ENCODE measurements around the gene FAM118A. TPM values are rescaled to one million over a fixed set of nuclear protein-coding genes. Genes with fewer than 3 reads are reported as not detected.
A peak's percentile ranks its signal among the peaks of the same experiment; 100 is the strongest.
"Not testable (repeated sequence)": the region's sequence is repeated elsewhere in the genome, so short reads cannot be mapped to it uniquely, and the experiment has no call there.

The FAM118A gene
- total RNA-seq, result 100 to 1,000 TPM in 4 of 5 donors, 10 to 100 TPM in 1; 53.5 to 394 (median 154) TPM
- 52.6 TPM for total RNA-seq (2013)
- total RNA-seq, result 32.1 to 463 (median 142) reads per million in 29 experiments

GRCh38 chr22:45309422-45310227 is at the start of gene FAM118A:
Gene FAM118A, plus strand, starts transcription at chr22:45309934. Its CDS starts 12,446 bp downstream, at chr22:45322380.
- peaks cover 49 to 55% (median 51%) of the 10 kb centered on the region in 3 donors for H3K4me1 Mint-ChIP-seq
- H3K27me3 ChIP-seq (replicated peaks in 1 of 2; ENCODE audit: control insufficient read depth in 2 of 2, extremely low read depth in 1 of 2, insufficient read depth in 2 of 2, low read length in 1 of 2), result peaks cover 0 to 5% of the 10 kb centered on the region in 2 experiments
- H3K27ac ChIP-seq (ENCODE audit: low read length), result peak within 1 kb of the TSS; percentile 76
- DNase-seq, result peak; percentile 82 to 100 (median 92)
- peak within 1 kb of the TSS; percentile 91 to 95 for H3K27ac Mint-ChIP-seq
- H3K9me3 ChIP-seq, result no peaks in the 10 kb centered on the region
- H3K36me3 Mint-ChIP-seq, result peaks cover 13% of the 10 kb centered on the region
- ATAC-seq (replicated peaks in 1 of 4), result peak; percentile 85 to 93 (median 88)
- POLR2A ChIA-PET, result no interaction called here
- H3K4me1 ChIP-seq (ENCODE audit: control insufficient read depth in 1 of 2, extremely low read depth in 1 of 2, insufficient read depth in 2 of 2, low read length in 2 of 2), result peaks cover 7 to 39% of the 10 kb centered on the region in 2 experiments
- CTCF ChIA-PET, result no interaction called here
- WGBS (ENCODE audit: insufficient coverage), result under 1% methylated on average over 95 of the region's 95 CpGs
- H3K36me3 ChIP-seq (ENCODE audit: control insufficient read depth in 2 of 2, extremely low read depth in 1 of 2, insufficient read depth in 1 of 2, low read length in 1 of 2), result no peaks in the 10 kb centered on the region
- no peaks in the 10 kb centered on the region for H3K27me3 Mint-ChIP-seq
- H3K9me3 Mint-ChIP-seq, result no peaks in the 10 kb centered on the region
- H3K4me3 ChIP-seq (ENCODE audit: control insufficient read depth in 1 of 2, extremely low read depth in 1 of 2, low read length in 1 of 2), result peak within 1 kb of the TSS; percentile 70 to 81
- H3K4me3 Mint-ChIP-seq, result peak within 1 kb of the TSS; percentile 85 to 89 (median 88)

GRCh38 chr22:45260395-45260759 is 49.4 kb upstream of the FAM118A start:
- H3K36me3 ChIP-seq (ENCODE audit: control insufficient read depth in 2 of 2, extremely low read depth in 1 of 2, insufficient read depth in 1 of 2, low read length in 1 of 2); ATAC-seq (replicated peaks in 1 of 4); H3K9me3 ChIP-seq; H3K9me3 Mint-ChIP-seq; H3K4me3 ChIP-seq (ENCODE audit: control insufficient read depth in 1 of 2, extremely low read depth in 1 of 2, low read length in 1 of 2); H3K4me3 Mint-ChIP-seq; H3K27ac ChIP-seq (ENCODE audit: low read length); H3K36me3 Mint-ChIP-seq; H3K4me1 Mint-ChIP-seq; H3K27ac Mint-ChIP-seq; POLR2A ChIA-PET; DNase-seq; H3K4me1 ChIP-seq (ENCODE audit: control insufficient read depth in 1 of 2, extremely low read depth in 1 of 2, insufficient read depth in 2 of 2, low read length in 2 of 2); CTCF ChIA-PET: not testable (repeated sequence)
- WGBS (ENCODE audit: insufficient coverage), result 79% methylated on average over 5 of the region's 9 CpGs
- H3K27me3 ChIP-seq (replicated peaks in 1 of 2; ENCODE audit: control insufficient read depth in 2 of 2, extremely low read depth in 1 of 2, insufficient read depth in 2 of 2, low read length in 1 of 2), result peaks cover 0 to 28% of the 10 kb centered on the region in 2 experiments
- peaks cover 8 to 15% of the 10 kb centered on the region in 2 donors for H3K27me3 Mint-ChIP-seq

GRCh38 chr22:45261407-45262088 is 48.2 kb upstream of the FAM118A start:
- H3K36me3 ChIP-seq (ENCODE audit: control insufficient read depth in 2 of 2, extremely low read depth in 1 of 2, insufficient read depth in 1 of 2, low read length in 1 of 2), result no peaks in the 10 kb centered on the region
- ChIA-PET POLR2A (no interaction called here), CTCF (interaction anchor here in 1 of 2 donors (0.6 kb wide), 1 partner anchor 10 kb away, joined by 3 read pairs; no protein-coding TSS in a partner anchor)
- no peak overlapping the region for H3K27ac ChIP-seq (ENCODE audit: low read length)
- WGBS (ENCODE audit: insufficient coverage), result 92% methylated on average over 19 of the region's 20 CpGs
- ATAC-seq (replicated peaks in 1 of 4) (no peak), DNase-seq (no peak)
- Mint-ChIP-seq H3K9me3 (peaks cover 0 to 2% (median 0%) of the 10 kb centered on the region in 3 donors), H3K4me1 (peaks cover 0 to 7% (median 5%) of the 10 kb centered on the region in 3 donors), H3K27me3 (peaks cover 8 to 15% of the 10 kb centered on the region in 2 donors), H3K27ac (no peak overlapping the region), H3K4me3 (no peak overlapping the region), H3K36me3 (no peaks in the 10 kb centered on the region)
- no peaks in the 10 kb centered on the region for H3K9me3 ChIP-seq
- no peaks in the 10 kb centered on the region for H3K4me1 ChIP-seq (ENCODE audit: control insufficient read depth in 1 of 2, extremely low read depth in 1 of 2, insufficient read depth in 2 of 2, low read length in 2 of 2)
- no peak overlapping the region for H3K4me3 ChIP-seq (ENCODE audit: control insufficient read depth in 1 of 2, extremely low read depth in 1 of 2, low read length in 1 of 2)
- peaks cover 0 to 33% of the 10 kb centered on the region in 2 experiments for H3K27me3 ChIP-seq (replicated peaks in 1 of 2; ENCODE audit: control insufficient read depth in 2 of 2, extremely low read depth in 1 of 2, insufficient read depth in 2 of 2, low read length in 1 of 2)

DNA sequence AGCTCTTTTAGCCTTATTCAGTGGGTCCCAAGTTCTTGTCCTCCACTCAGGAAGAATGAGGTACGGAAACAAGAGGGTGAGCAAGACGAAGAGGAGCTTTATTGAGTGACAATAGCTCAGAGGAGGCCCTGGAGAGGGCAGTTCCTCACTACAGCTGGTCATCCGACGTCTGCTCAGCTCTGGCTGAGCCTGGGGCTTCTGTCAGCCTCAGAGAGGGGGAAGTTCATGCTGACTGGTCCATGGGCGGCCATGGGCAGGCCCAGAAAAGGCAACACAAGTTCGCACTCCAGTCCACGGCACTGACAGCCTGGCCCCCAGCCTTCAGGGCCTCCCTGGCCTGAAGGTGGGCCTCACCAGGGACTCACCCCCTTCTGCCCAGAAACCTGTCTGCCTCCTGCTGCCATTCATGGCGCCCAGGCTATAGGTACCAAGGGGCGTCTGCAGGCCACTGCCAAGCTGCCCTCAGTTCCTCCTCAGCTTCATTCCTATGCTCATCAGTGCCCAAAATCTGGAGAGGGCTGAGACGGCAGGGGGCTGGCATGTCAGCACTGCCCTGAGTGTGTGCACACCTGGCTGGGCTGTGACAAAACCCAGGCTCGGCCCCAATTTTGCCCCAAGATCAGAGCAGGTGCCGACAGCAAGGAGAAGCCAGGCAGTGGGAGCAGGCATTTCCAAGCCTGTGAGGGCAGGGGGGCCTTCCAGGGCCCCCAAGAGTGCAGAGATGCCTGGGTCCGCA is 47.4 kb upstream of the FAM118A start:
- H3K4me3 Mint-ChIP-seq, result no peak overlapping the region
- H3K9me3 ChIP-seq, result no peaks in the 10 kb centered on the region
- H3K27me3 Mint-ChIP-seq, result peaks cover 8 to 15% of the 10 kb centered on the region in 2 donors
- H3K27me3 ChIP-seq (replicated peaks in 1 of 2; ENCODE audit: control insufficient read depth in 2 of 2, extremely low read depth in 1 of 2, insufficient read depth in 2 of 2, low read length in 1 of 2), result peaks cover 0 to 33% of the 10 kb centered on the region in 2 experiments
- WGBS (ENCODE audit: insufficient coverage), result 74% methylated on average over 13 of the region's 13 CpGs
- H3K4me3 ChIP-seq (ENCODE audit: control insufficient read depth in 1 of 2, extremely low read depth in 1 of 2, low read length in 1 of 2), result no peak overlapping the region
- CTCF ChIA-PET, result interaction anchor here in 1 of 2 donors (0.6 kb wide), 1 partner anchor 9 kb away, joined by 3 read pairs; no protein-coding TSS in a partner anchor
- H3K4me1 Mint-ChIP-seq, result peaks cover 0 to 7% (median 5%) of the 10 kb centered on the region in 3 donors
- DNase-seq (no peak), ATAC-seq (replicated peaks in 1 of 4) (no peak)
- no peak overlapping the region for H3K27ac Mint-ChIP-seq
- no peaks in the 10 kb centered on the region for H3K36me3 Mint-ChIP-seq
- POLR2A ChIA-PET, result no interaction called here
- no peaks in the 10 kb centered on the region for H3K4me1 ChIP-seq (ENCODE audit: control insufficient read depth in 1 of 2, extremely low read depth in 1 of 2, insufficient read depth in 2 of 2, low read length in 2 of 2)
- no peak overlapping the region for H3K27ac ChIP-seq (ENCODE audit: low read length)
- peaks cover 0 to 2% (median 0%) of the 10 kb centered on the region in 3 donors for H3K9me3 Mint-ChIP-seq
- H3K36me3 ChIP-seq (ENCODE audit: control insufficient read depth in 2 of 2, extremely low read depth in 1 of 2, insufficient read depth in 1 of 2, low read length in 1 of 2), result no peaks in the 10 kb centered on the region

- CTCF ChIA-PET, result interaction anchor here in 1 of 2 donors (0.7 kb wide), 1 partner anchor 885 kb away, joined by 3 read pairs; no protein-coding TSS in a partner anchor
Measured at GRCh38 chr22:45262931-45263462, 46.7 kb upstream of the FAM118A start.

More at GRCh38 chr22:45262931-45263462, 46.7 kb upstream of the FAM118A start:
- H3K27me3 Mint-ChIP-seq, result peaks cover 8 to 15% of the 10 kb centered on the region in 2 donors
- H3K4me3 ChIP-seq (ENCODE audit: control insufficient read depth in 1 of 2, extremely low read depth in 1 of 2, low read length in 1 of 2), result no peak overlapping the region
- H3K27me3 ChIP-seq (replicated peaks in 1 of 2; ENCODE audit: control insufficient read depth in 2 of 2, extremely low read depth in 1 of 2, insufficient read depth in 2 of 2, low read length in 1 of 2), result peaks cover 0 to 38% of the 10 kb centered on the region in 2 experiments
- H3K27ac ChIP-seq (ENCODE audit: low read length), result no peak overlapping the region
- H3K4me3 Mint-ChIP-seq, result no peak overlapping the region
- DNase-seq (no peak), ATAC-seq (replicated peaks in 1 of 4) (no peak)
- WGBS (ENCODE audit: insufficient coverage), result 32% methylated on average over 10 of the region's 14 CpGs
- peaks cover 0 to under 1% (median 0%) of the 10 kb centered on the region in 3 donors for H3K9me3 Mint-ChIP-seq
- peaks cover 0 to 2% of the 10 kb centered on the region in 2 experiments for H3K4me1 ChIP-seq (ENCODE audit: control insufficient read depth in 1 of 2, extremely low read depth in 1 of 2, insufficient read depth in 2 of 2, low read length in 2 of 2)
- no peaks in the 10 kb centered on the region for H3K9me3 ChIP-seq
- POLR2A ChIA-PET, result no interaction called here
- no peaks in the 10 kb centered on the region for H3K36me3 Mint-ChIP-seq
- peaks cover 0 to 7% (median 5%) of the 10 kb centered on the region in 3 donors for H3K4me1 Mint-ChIP-seq
- no peak overlapping the region for H3K27ac Mint-ChIP-seq
- H3K36me3 ChIP-seq (ENCODE audit: control insufficient read depth in 2 of 2, extremely low read depth in 1 of 2, insufficient read depth in 1 of 2, low read length in 1 of 2), result no peaks in the 10 kb centered on the region
